ENCODE measurements around the gene TRAM2.
"Not testable (repeated sequence)": the region's sequence is repeated elsewhere in the genome, so short reads cannot be mapped to it uniquely, and the experiment has no call there.

DNA sequence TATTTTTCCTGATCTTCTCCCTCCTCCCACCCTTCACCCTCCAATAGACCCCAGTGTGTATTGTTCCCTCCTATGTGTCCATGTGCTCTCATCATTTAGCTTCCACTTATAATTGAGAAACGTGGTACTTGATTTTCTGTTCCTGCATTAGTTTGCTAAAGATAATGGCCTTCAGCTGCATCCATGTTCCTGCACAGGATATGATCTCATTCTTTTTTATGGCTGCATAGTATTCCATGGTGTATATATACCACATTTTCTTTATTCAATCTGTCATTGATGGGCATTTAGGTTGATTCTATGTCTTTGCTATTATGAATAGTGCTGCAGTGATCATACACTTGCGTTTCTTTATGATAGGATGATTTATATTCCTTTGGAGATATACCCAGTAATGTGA is 115.7 kb downstream of the TRAM2 start:
- TF ChIP-seq, protein P1, sequence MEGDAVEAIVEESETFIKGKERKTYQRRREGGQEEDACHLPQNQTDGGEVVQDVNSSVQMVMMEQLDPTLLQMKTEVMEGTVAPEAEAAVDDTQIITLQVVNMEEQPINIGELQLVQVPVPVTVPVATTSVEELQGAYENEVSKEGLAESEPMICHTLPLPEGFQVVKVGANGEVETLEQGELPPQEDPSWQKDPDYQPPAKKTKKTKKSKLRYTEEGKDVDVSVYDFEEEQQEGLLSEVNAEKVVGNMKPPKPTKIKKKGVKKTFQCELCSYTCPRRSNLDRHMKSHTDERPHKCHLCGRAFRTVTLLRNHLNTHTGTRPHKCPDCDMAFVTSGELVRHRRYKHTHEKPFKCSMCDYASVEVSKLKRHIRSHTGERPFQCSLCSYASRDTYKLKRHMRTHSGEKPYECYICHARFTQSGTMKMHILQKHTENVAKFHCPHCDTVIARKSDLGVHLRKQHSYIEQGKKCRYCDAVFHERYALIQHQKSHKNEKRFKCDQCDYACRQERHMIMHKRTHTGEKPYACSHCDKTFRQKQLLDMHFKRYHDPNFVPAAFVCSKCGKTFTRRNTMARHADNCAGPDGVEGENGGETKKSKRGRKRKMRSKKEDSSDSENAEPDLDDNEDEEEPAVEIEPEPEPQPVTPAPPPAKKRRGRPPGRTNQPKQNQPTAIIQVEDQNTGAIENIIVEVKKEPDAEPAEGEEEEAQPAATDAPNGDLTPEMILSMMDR (IDR thresholded peaks at IDR 0.05): not testable (repeated sequence)
- TF ChIP-seq POLR2A (IDR thresholded peaks at IDR 0.05): not testable (repeated sequence)
